Neural cell (in vitro differentiated cells): Measurements from ENCODE around the gene ANKRD63. TPM values are rescaled to one million over a fixed set of nuclear protein-coding genes. Genes with fewer than 3 reads are reported as not detected.

ENCODE experiments used
- H2AFZ ChIP-seq: fragments of 200-600, 300-800 bp; sonication (generic), shearing (Covaris generic); 2 replicates; pipeline ENCODE4 v1.6.0; 2014; ENCODE audit warnings: low read depth, mild to moderate bottlenecking, antibody characterized with exemption, low read length, moderate library complexity
- H3F3A ChIP-seq: fragments of 200-600 bp; shearing (Covaris generic); 2 replicates; pipeline ENCODE4 v1.6.1; 2016; ENCODE audit warnings: mild to moderate bottlenecking, moderate library complexity, mixed read lengths, antibody characterized with exemption, low read length; ENCODE audit not compliant: insufficient read depth, poor library complexity, severe bottlenecking
- H3K27ac ChIP-seq: fragments of 200-600, 300-800 bp; sonication (generic), shearing (Covaris generic); 2 replicates; pipeline ENCODE4 v1.5.1; 2014; ENCODE audit warnings: mild to moderate bottlenecking, low read length, moderate library complexity
- H3K27me3 ChIP-seq: fragments of 300-800, 200-600 bp; sonication (generic), shearing (Covaris generic); 2 replicates; pipeline ENCODE4 v1.6.0; 2014; ENCODE audit warnings: mild to moderate bottlenecking, low read depth, low read length, moderate library complexity; ENCODE audit not compliant: insufficient read depth
- H3K36me3 ChIP-seq: fragments of 300-800, 200-600 bp; sonication (generic), shearing (Covaris generic); 2 replicates; pipeline ENCODE4 v1.5.1; 2014; ENCODE audit warnings: mild to moderate bottlenecking, antibody characterized with exemption, low read length, moderate library complexity; ENCODE audit not compliant: insufficient read depth
- H3K4me2 ChIP-seq: fragments of 300-800, 200-600 bp; sonication (generic), shearing (Covaris generic); 2 replicates; pipeline ENCODE4 v1.6.0; 2014; ENCODE audit warnings: mild to moderate bottlenecking, low read length
- H3K4me3 ChIP-seq: fragments of 300-800, 200-600 bp; sonication (generic), shearing (Covaris generic); 2 replicates; pipeline ENCODE4 v1.5.1; 2014; ENCODE audit warnings: mild to moderate bottlenecking, low read length, moderate library complexity
- H3K79me2 ChIP-seq: fragments of 200-600 bp; shearing (Covaris generic); replicated peaks from 2 replicates; pipeline ENCODE4 v1.6.0; 2014; ENCODE audit warnings: mild to moderate bottlenecking, low read length, moderate library complexity; ENCODE audit not compliant: insufficient read depth
- H3K9ac ChIP-seq: fragments of 300-800, 200-600 bp; sonication (generic), shearing (Covaris generic); 2 replicates; pipeline ENCODE4 v1.6.1; 2016; ENCODE audit warnings: mild to moderate bottlenecking, low read length, mixed read lengths
- H3K9me2 ChIP-seq: fragments of 200-600 bp; shearing (Covaris generic); 2 replicates; pipeline ENCODE4 v1.6.1; 2016; ENCODE audit warnings: mild to moderate bottlenecking, low read length, mixed read lengths; ENCODE audit not compliant: insufficient read depth
- H3K9me3 ChIP-seq: fragments of 200-600, 300-800 bp; sonication (generic), shearing (Covaris generic); 2 replicates; pipeline ENCODE4 v1.6.1; 2016; ENCODE audit warnings: mild to moderate bottlenecking, mixed run types, low read length, moderate library complexity, mixed read lengths
- H4K20me1 ChIP-seq: fragments of 200-600 bp; shearing (Covaris generic); 2 replicates; pipeline ENCODE4 v1.6.1; 2016; ENCODE audit warnings: mild to moderate bottlenecking, mixed run types; ENCODE audit not compliant: insufficient read depth
- EP300 ChIP-seq: fragments of 450-650 bp; conservative IDR thresholded peaks from 2 replicates; pipeline ENCODE4 v1.6.1; 2014; ENCODE audit warnings: antibody characterized with exemption, mild to moderate bottlenecking, moderate library complexity; ENCODE audit not compliant: poor library complexity, severe bottlenecking
- EZH2 ChIP-seq: fragments of 200-600, 300-800 bp; shearing (Covaris generic), sonication (generic); IDR thresholded peaks from 2 replicates; pipeline ENCODE4 v1.6.1; 2014; ENCODE audit warnings: antibody characterized with exemption, low read length, borderline replicate concordance, mild to moderate bottlenecking; ENCODE audit not compliant: insufficient read depth, poor library complexity, severe bottlenecking
- MXI1 ChIP-seq: fragments of 450-650 bp; conservative IDR thresholded peaks from 2 replicates; pipeline ENCODE4 v1.6.1; 2014; ENCODE audit warnings: antibody characterized with exemption, mild to moderate bottlenecking; ENCODE audit not compliant: poor library complexity, severe bottlenecking
- POLR2AphosphoS5 ChIP-seq: IDR thresholded peaks from 2 replicates; pipeline ENCODE4 v1.6.1; 2012
- RAD21 ChIP-seq: fragments of 450-650 bp; conservative IDR thresholded peaks from 2 replicates; pipeline ENCODE4 v1.6.1; 2014; ENCODE audit warnings: antibody characterized with exemption, mild to moderate bottlenecking, moderate library complexity
- SMC3 ChIP-seq: fragments of 450-650 bp; conservative IDR thresholded peaks from 2 replicates; pipeline ENCODE4 v1.6.1; 2014; ENCODE audit warnings: antibody characterized with exemption, mild to moderate bottlenecking, moderate library complexity; ENCODE audit not compliant: poor library complexity
- TAF1 ChIP-seq: IDR thresholded peaks from 2 replicates; pipeline ENCODE4 v1.6.1; 2012; ENCODE audit warnings: low read depth
- polyA plus RNA-seq: library from polyadenylated mRNA; depleted of rRNA; stranded (reverse); fragments of >200 nt; gene quantifications from 2 replicates; pipeline ENCODE4 v1.2.3, GENCODE V29; 2014
- TF ChIP-seq, protein P1 (sequence below): fragments of 450-650 bp; IDR thresholded peaks from 2 replicates; pipeline ENCODE4 v1.5.1; 2014; ENCODE audit warnings: antibody characterized with exemption, mild to moderate bottlenecking, moderate library complexity; ENCODE audit not compliant: poor library complexity, severe bottlenecking
- TF ChIP-seq, protein P2 (sequence below): IDR thresholded peaks from 2 replicates; pipeline ENCODE4 v1.6.1; 2012; ENCODE audit warnings: borderline replicate concordance

ANKRD63 gene
- polyA plus RNA-seq, 1 donor from 2014 or later: 2.1 TPM

DNA sequence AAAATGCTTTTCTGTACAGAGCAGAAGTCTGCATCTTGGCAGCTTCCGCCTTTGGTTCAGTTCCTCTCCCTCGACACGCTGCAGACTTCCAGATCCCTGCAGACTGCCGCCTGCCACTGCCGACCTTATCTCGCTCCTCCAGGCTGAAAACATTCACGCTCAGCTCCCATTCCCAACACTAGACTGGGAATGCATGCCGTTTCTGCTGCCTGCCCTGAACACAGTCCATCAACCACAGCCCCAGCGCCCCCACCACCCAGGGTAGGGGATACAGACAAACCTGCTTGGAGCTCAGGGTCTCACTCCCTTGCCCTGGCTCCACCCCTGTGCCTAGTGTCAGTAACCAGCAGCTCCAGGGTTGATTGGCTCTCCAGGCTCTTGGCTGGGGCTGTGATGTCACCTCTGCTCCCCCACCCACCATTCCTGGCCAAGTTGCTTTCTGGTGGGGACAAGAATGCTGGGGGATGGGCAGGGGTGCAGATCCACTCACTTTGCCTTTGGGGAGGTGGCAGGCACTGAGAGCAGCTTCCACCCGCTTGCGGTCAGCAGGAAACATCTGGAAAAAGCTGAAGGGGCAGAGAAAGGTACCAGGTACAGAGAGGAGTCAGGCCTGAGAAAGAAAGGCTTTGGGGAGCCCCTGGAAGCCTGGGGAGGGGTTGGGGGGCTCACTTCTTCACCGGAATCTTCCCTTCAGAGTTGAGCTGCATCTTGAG lies 18.8 kb upstream of the ANKRD63 start:
- Histone ChIP-seq H3K9ac (no peak overlapping the region), H3K4me3 (no peak overlapping the region), H3K27ac (no peak overlapping the region), H3K27me3 (no peaks in the 10 kb centered on the region), H3K9me3 (no peaks in the 10 kb centered on the region), H3K36me3 (no peaks in the 10 kb centered on the region), H3K4me2 (no peak overlapping the region), H4K20me1 (no peaks in the 10 kb centered on the region), H2AFZ (no peak overlapping the region), H3F3A (no peaks in the 10 kb centered on the region), H3K9me2 (no peaks in the 10 kb centered on the region), H3K79me2 (no peaks in the 10 kb centered on the region)
- TF ChIP-seq SMC3 (no peak), RAD21 (no peak), POLR2AphosphoS5 (no peak), TAF1 (no peak), EP300 (no peak), MXI1 (no peak), EZH2 (no peak)
- TF ChIP-seq, protein P1, sequence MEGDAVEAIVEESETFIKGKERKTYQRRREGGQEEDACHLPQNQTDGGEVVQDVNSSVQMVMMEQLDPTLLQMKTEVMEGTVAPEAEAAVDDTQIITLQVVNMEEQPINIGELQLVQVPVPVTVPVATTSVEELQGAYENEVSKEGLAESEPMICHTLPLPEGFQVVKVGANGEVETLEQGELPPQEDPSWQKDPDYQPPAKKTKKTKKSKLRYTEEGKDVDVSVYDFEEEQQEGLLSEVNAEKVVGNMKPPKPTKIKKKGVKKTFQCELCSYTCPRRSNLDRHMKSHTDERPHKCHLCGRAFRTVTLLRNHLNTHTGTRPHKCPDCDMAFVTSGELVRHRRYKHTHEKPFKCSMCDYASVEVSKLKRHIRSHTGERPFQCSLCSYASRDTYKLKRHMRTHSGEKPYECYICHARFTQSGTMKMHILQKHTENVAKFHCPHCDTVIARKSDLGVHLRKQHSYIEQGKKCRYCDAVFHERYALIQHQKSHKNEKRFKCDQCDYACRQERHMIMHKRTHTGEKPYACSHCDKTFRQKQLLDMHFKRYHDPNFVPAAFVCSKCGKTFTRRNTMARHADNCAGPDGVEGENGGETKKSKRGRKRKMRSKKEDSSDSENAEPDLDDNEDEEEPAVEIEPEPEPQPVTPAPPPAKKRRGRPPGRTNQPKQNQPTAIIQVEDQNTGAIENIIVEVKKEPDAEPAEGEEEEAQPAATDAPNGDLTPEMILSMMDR: no peak
- TF ChIP-seq, protein P2, sequence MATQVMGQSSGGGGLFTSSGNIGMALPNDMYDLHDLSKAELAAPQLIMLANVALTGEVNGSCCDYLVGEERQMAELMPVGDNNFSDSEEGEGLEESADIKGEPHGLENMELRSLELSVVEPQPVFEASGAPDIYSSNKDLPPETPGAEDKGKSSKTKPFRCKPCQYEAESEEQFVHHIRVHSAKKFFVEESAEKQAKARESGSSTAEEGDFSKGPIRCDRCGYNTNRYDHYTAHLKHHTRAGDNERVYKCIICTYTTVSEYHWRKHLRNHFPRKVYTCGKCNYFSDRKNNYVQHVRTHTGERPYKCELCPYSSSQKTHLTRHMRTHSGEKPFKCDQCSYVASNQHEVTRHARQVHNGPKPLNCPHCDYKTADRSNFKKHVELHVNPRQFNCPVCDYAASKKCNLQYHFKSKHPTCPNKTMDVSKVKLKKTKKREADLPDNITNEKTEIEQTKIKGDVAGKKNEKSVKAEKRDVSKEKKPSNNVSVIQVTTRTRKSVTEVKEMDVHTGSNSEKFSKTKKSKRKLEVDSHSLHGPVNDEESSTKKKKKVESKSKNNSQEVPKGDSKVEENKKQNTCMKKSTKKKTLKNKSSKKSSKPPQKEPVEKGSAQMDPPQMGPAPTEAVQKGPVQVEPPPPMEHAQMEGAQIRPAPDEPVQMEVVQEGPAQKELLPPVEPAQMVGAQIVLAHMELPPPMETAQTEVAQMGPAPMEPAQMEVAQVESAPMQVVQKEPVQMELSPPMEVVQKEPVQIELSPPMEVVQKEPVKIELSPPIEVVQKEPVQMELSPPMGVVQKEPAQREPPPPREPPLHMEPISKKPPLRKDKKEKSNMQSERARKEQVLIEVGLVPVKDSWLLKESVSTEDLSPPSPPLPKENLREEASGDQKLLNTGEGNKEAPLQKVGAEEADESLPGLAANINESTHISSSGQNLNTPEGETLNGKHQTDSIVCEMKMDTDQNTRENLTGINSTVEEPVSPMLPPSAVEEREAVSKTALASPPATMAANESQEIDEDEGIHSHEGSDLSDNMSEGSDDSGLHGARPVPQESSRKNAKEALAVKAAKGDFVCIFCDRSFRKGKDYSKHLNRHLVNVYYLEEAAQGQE: no peak

DNA sequence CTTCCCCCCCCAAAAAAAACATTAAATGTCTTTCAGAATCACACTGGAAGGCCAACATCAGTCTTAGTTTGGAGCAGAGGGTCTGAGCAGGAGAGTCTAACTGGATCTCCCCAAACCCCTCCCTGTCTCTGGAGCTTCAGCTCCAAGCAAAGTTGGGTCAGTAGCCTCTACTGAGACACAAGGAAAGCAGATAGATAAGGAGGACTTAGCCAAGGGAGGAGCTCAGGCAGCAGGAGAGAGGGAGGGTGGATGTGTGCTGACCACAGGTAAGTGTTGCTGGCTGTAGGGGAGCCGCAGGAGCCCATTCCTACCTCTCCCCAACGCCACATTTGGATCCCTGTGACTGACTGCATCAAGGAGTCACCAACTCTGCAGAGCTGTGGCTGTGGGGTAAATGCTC lies 17.9 kb upstream of the ANKRD63 start:
- Histone ChIP-seq H3K9ac (no peak overlapping the region), H3K79me2 (no peaks in the 10 kb centered on the region), H4K20me1 (no peaks in the 10 kb centered on the region), H3F3A (no peaks in the 10 kb centered on the region), H3K9me3 (no peaks in the 10 kb centered on the region), H3K9me2 (no peaks in the 10 kb centered on the region), H2AFZ (no peak overlapping the region), H3K36me3 (no peaks in the 10 kb centered on the region), H3K4me3 (no peak overlapping the region), H3K27ac (no peak overlapping the region), H3K4me2 (no peak overlapping the region), H3K27me3 (no peaks in the 10 kb centered on the region)
- TF ChIP-seq, protein P1: no peak
- no peak for TF ChIP-seq SMC3
